ENCODE measurements around the gene IRS1.

The IRS1 gene

DNA sequence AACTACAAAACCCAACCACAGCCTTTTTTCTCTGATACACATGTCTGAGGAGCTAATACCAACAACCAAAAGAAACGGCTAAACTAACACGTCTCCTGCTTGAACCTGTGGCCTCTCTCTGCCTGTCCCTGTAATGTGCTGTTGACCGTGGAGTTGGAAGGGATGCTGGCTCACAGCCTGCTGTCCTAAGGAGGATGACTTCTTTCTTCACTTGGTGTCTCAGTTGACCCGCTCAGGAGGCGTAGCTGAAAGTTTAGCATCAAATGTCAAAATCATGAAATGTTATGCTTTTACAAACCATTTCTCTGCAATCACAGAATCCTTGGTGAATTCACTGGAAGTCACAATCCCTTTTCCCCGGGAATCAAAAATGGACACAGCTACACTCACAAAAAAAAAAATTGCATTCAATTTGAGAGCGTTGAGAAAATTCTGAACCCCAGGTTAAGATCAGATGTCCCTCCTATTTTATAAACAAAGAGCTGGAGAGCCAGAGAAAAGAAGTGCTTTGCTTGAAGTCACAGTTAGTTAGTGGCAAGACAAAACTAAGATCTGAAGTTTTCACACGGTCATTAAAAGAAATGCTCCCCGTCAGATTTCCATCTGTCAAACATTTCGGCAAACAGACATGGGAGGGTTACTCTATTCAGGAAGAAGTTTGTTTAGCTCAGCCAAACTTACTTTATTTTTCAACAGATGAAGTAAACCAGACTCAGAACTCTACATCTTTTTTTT, 74.3 kb downstream of the IRS1 start:
- DNase-seq (ENCODE audit: low read depth in 2 of 2) = no peak

DNA sequence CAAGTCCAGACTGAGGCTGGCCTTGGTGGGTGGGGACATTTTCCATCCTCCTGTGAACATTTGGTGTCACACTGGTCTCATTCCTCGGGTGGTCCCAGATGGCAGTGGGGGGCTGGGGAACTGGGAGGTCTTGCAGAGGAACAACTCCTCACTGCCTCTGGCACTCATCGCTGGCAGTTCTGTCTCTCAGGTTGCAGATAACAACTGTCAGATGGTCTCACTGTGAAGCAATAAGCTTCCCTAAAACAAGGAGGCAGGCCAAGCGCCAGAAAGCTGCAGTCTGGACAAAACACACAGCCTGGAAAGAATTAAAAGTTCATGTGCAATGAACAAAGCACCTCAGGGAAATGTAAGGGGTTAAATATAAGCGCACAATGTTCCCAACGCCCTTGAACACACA, 78.1 kb downstream of the IRS1 start:
- no peak for DNase-seq (ENCODE audit: low read depth in 2 of 2)

DNA sequence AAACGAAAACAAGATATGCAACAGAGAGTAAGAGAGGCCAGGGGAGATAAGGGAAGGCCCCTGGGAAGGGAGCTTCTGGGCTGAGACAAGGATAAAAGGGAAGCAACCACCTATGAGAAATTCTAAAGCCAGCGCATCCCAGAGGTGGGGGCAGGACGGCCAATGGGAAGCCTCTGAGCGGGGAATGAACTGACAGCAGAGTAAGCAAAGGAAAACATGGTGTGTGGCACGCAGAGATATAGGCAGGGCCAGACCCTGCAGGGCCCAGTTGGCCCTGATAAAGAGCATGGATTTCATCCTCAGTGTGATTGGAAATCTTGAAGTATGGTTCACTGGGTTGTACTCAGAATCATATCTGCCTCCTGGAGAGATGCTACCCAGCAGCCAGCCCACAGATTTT, 78.7 kb downstream of the IRS1 start:
- DNase-seq (ENCODE audit: low read depth in 2 of 2) = no peak

DNA sequence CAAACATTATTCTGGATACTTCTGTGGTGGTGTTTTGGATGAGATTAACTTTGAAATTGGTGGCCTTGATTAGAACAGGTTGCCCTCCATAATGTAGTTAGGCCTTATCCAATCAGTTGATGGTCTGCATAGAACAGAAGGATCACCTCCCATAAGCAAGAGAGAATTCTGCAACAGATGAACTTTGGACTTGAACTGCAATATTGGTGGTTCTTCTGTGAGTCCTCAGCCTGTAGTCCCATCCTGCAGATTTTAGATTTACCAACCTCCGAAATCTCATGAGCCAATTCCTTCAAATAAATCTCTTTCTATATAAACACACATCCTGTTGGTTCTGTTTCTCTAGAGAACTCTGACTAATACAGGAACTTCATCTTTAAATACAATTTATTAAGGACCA, 81.9 kb downstream of the IRS1 start:
- no peak for DNase-seq (ENCODE audit: low read depth in 2 of 2)

DNA sequence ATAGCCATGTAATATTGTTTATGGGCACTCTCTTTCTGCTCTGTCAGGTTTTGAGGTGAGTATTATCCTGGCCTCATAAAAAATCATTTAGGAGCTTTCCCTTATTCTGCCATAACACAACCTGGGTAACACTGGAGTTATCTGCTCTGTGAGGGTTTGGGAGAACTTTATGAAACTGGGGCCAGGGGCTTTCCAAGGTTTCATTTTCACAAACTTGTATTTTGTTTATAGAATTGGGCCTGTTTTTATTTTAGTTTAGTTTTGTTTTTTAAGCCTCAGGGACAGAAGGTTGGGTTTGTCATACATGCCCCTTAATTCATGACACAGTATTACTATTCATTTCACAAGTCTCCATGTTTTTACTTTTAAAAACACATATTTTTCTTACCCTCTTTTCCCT, 83.5 kb downstream of the IRS1 start:
- no peak for DNase-seq (ENCODE audit: low read depth in 2 of 2)

DNA sequence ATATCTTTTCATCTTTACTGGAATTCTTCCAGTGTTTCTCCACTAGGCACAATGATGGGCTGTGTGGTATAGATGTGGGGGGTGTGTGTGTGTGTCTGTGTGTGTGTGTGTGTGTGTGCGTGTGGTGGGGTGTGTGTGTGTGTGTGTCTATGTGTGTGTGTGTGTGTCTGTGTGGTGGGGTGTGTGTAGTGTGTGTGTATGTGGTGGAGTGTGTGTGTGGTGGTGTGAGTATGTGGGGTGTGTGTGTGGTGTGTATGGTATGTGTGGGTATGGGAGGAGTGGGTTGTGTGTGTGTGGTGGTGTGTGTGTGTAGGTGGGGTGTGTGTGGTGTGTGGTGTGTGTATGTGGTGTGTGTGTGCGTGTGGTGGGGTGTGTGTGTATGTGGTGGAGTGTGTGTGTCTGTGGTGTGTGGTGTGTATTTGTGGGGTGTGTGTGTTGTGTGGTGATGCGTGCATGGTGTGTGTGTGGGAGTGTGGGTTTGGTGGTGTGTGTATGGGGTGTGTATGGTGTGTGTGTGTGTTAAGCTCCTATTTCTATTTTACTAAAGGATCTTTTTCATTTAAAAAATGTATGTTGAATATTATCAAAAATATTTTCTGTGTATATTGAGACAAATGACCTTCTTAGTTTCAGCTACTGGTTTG, 84.2 kb downstream of the IRS1 start:
- no peak for DNase-seq (ENCODE audit: low read depth in 2 of 2)

DNA sequence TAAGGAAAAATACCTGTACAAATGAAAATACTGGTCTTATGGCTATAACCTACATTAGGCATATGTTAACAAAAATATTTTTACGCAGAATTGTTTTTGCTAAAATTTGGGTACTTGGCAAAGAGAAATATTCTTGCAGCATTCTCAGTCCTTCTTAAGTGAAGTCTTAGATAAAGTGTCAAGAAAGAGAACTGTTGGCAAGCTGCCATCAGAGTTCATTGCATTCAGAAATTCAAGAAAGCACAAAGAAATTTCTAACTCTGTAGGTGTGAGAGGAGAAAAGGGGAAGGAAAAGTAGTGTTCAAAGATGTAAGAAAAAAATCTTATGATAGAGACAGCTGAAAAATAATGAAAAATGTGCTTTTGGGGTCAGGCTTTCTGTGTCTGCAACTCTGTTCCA, 86.7 kb downstream of the IRS1 start:
- no peak for DNase-seq (ENCODE audit: low read depth in 2 of 2)

DNA sequence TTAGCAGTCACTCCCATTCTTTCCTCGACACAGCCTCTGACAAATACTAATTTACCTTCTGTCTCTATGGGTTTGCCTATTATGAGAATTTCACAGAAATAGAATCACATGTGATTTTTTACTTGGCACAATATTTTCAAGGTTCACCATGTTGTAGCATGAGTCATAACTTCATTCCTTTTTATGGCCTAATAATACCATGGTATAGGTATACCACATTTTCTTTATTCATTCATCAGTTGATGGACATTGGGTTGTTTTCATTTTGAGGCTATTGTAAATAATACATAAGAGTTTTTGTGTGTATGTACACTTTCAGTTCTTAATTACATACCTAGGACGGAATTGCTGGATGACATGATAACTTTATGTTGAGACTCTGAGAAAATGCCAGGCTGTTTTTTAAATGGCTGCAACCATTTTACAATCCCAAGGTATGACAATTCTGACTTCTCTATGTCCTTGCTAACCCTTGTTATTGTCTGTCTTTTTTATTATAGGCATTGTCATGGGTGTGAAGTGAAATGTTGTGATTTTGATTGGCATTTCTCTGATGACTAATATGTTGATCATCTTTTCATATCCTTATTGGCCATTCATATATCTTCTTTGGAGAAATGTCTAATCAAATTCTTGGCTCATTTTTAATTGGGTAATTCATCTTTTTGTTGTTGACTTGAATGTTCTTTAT, 87.9 kb downstream of the IRS1 start:
- no peak for DNase-seq (ENCODE audit: low read depth in 2 of 2)

DNA sequence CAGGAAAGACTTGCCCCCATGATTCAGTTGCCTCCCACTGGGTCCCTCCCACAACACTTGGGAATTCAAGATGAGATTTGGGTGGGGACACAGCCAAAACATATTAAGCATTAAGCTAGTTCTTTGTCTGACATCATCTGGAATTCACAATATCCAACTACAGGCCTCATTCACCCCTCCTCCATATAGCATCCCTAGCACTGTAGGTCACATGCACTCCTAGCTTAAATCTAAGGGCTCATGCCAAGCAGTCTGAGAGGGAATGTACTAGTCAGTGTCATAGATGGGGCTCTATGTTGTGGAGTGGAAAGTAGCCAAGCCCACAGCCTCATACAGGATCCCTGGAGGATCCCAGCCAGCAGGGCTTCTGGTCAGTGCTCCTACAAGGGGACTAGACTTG, 92.1 kb downstream of the IRS1 start:
- DNase-seq (ENCODE audit: low read depth in 2 of 2) = no peak

DNA sequence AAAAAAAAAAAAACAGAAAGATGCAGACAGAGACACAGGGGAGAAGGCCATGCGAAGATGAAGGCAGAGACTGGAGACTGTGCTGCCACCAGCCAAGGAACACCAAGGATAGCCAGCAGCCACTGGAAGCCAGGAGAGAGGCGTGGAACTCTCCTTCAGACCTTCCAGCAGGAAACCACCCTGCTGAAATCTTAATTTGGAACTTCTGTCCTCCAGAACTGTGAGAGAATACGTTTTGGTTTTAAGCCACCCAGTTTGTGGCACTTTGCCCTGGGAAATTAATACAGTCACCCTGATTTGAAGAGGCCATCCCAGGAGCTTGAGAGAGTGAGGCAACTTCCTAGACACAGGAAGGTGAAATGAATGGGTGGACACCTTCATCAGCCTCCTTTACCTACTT, 93.7 kb downstream of the IRS1 start:
- no peak for DNase-seq (ENCODE audit: low read depth in 2 of 2)

DNA sequence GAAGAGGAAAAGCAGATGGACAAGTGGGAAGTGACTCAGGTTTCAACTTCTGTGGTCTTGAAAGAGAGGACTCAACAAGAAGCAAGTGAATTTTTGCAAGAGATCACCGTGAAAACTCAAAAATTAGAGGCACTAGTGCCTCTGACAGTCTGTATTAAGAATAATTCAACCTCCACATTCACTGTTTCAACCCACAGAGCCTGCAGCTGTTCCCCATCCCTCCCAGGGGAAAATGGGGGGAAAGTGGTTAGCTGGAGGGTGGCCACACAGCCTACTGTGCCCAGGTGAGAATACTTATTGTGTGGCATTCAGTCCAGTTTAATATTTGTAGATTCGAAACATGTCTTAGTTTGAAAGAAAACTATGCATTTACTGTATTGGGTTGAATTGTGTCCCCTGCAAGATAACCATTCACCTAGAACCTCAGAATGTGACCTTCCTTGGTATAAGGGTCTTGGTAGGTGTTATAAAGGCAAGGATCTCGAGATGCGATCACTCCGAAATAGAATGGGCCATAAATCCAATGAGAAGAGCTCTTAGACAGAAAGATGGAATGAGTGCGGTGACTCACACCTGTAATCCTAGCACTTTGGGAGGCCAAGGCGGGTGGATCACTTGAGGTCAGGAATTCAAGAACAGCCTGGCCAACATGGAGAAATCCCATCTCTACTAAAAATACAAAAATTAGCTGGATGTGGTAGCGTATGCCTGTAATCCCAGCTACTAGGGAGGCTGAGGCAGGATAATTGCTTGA, 94.3 kb downstream of the IRS1 start:
- no peak for DNase-seq (ENCODE audit: low read depth in 2 of 2)

DNA sequence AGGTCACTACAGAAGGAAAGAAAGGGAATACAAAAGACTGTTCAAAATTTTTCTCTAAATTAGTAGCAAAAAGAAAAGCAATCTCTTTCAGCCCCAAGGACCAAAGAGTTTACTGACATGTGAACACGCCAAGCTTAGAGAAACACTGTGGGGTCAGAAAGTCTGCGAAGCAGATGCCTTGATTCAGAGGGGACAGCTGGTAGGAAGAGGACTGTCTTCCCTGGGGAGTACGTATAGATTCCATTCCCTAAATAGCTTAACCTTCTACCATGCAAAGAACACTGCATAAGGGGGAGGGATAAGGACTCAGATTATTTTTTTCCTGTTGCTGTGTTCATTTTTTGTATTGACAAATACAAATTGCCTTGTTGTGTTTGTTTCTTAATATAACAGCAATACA, 96.1 kb downstream of the IRS1 start:
- no peak for DNase-seq (ENCODE audit: low read depth in 2 of 2)

DNA sequence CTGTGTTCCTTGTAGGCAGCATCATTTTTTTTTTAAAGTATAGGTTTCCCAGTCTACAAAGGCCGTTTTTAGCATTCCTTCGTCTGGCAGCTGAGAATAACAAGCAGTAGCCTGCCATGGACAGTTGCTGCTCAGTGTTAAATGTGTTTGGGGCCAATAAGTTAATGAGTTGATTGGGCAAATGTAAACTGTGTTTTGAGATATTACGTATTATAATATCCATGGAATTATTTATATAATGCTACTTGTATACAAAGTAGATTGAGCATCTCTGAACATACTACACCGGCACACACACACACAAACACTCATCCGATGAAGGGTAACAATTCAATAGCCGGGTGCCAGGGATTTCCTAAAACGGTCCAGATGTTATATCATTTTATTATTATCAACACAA, 97.2 kb downstream of the IRS1 start:
- no peak for DNase-seq (ENCODE audit: low read depth in 2 of 2)

DNA sequence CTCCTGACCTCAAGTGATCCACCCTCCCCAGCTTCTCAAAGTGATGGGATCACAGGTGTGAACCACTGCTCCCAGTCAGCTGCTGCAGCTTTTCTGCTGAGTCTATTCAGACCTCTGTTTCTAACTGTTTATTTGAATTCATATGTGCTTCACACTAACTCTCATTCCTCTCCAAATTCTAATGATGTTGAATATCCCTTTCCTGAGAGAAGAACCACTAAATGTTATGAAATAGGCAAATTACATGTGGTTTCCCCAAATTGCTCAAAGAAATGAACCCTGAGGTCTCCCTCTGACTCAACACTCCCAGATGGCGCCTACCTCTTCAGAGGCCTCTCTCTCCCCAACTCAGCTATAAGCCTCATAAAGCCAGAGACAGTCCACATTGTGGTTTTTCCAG, 98.6 kb downstream of the IRS1 start:
- peak in 1 of 2 donors; percentile 9 for DNase-seq (ENCODE audit: low read depth in 2 of 2)

DNA sequence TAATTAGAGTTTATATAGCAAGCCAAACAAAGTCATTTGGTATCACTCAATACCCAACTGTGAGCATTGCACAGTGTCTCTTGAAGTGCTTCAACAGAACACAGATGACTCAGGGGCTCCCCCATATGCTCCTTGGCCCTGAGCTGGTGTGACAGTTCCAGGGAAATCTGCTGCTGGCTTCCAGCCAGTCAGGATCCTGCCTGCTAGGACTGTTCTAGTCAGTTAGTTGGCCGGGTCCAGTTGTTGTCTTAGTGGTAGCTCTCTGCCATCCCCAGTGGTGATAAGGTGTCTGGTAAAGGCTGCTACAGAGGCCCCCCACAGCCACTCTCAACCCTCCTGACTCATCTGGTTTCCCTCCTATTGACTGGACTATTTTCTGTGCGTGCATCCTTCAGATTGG, 100.3 kb downstream of the IRS1 start:
- DNase-seq (ENCODE audit: low read depth in 2 of 2) = no peak

DNA sequence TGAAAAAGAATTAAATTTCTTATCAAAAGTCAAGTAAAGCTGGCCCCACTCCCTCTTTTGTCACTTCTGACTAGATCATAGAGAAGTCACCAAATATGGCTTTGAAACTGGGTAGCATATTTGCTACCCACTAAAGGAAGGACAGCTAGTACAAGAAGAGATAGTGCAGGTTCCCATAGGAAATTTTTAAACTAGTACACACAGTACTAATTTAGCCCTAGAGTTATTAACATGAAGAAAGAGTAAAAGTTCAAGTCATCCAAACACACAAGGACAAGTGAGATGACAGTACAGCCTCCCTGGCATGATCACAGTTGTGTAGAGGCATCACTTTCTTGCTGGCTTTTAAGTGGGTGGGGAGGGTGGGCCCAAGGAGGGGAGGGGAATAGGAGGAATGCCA, 100.9 kb downstream of the IRS1 start:
- no peak for DNase-seq (ENCODE audit: low read depth in 2 of 2)

DNA sequence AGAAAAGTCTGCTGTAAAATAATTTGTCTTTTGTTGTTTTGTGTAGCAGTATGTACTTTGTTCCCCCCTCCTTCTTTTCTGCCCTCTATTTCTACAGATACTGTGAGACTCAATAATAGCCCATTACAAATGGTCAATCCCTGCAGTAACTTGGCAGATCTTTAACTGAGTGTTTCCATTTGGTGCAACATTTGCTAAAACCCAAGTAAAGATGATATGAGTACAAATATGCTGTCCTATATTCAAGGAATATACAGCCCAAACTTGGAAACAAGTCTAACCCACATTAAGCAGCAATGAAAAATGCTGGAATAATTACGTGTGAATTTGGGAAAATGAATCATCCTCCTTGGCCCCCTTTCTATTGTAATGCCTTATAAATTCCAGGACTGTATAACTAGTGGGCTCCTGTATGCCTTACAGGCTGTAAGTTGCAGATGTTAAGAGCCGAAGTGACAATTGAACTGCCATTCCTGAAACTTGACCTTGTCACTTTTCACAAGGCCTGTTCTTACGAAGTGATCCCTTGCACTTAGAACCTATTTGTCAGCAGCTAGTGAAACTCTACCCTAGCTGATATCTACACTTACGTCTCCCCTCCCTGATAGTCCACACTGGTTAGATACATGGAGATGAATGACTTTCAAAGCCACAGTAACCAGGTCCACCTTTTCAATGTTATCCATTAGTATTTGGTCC, 104.9 kb downstream of the IRS1 start:
- no peak for DNase-seq (ENCODE audit: low read depth in 2 of 2)

DNA sequence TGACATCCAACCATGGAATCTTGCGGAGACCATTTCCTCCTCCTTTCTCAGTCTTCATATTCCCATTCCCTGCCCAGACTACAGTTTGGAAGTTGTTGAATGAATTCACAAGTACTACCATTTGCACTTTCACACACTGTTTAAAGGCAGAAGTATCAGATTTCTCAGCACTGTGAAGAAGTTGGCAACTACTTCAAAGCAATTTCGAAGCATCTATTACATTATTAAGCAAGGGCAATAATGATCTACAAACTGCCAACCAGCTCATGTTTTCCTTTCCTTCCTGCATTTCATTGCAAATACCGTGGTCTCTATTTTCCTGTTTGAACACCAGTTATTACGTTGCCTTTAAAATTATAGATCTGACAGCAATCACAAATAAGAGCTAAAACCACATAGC, 105.5 kb downstream of the IRS1 start:
- DNase-seq (ENCODE audit: low read depth in 2 of 2) = no peak

DNA sequence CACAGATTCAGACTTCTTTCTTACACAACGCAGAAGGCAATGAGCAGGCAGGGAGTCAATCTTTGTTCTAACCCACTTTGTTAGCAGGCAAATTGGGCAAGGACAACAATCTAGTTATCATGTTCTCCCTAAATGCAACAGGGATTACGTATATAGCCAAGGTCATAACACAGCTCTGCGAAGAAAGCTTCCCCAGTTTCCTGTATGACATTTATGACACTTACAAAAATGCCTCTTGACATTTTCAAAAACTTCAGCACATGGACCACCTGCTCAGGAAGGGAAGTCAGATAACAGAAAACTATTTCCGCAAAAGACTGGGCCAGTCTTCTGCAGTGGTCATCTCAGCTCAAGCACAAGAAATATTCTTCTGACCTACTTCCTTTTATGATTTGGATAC, 106.1 kb downstream of the IRS1 start:
- DNase-seq (ENCODE audit: low read depth in 2 of 2) = no peak

DNA sequence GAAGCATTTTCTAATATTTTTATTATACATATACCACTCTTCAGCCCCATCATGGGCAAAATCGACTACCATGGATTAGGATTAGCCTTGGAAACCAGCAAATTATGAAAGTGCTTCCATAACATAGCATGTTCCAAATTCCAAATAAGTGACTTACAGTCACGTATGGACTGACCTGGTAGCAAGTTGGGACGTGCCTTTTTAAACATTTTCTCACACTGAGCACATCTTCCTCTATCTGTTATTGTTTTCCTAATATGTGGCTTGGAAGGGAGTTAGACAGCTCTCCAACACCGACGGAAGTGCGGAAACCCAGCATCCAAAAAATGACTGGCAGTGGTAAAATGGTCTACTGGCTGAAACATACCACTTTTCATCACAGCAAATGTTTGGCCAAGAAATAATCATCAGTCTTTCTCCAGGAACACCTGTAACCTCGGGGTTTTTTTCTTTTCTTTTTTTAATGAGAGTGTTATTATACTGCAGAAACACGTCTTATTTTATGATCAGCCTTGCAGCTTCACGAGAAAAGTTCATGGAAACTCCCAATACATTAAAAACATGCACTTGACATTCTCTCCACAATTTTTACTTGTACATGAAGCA, 107.0 kb downstream of the IRS1 start:
- DNase-seq (ENCODE audit: low read depth in 2 of 2) = no peak

DNA sequence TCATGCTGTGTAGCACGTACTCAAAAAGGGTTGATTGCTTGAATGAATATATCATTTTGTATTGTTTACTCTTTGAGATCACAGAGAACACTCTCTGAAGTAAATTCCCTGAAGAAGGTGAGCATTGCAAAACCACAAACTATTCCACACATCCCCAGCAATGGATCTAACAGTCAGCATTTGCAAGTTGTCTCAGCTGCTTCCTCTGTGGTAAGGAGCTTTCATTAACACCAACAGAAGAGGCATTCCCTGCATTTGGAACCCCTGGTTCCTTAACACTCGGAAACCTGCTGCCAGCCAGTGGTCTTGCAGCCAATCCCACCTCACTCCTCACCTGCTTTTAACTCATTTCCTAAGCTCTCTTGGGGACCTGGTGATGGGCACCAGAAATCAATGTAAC, 108.4 kb downstream of the IRS1 start:
- no peak for DNase-seq (ENCODE audit: low read depth in 2 of 2)

Data from stimulated activated CD4-positive, alpha-beta T cell treated with anti-CD3 and anti-CD28 coated beads, Interleukin-4, amount 100 ng/mL, for 48 hours (primary cell).